Fibroblast of skin of right biceps (primary cell): ENCODE results near the gene DMAC2.
"Not testable (repeated sequence)": the region's sequence is repeated elsewhere in the genome, so short reads cannot be mapped to it uniquely, and the experiment has no call there.

Experiments
- DNase-seq: peaks from one replicate; pipeline ENCODE4 v3.0.0-alpha.2; 2013

The DMAC2 gene

GRCh38 chr19:41397086-41398049 lies 42.3 kb downstream of the DMAC2 start, which contains the start of the genes BCKDHA and EXOSC5:
TSS of gene BCKDHA (plus strand) at chr19:41397818. CDS start at chr19:41397828, 10 bp downstream.
TSS of gene EXOSC5 (minus strand) at chr19:41397359. CDS start at chr19:41397328, 31 bp downstream.
- DNase-seq: peak; percentile 100

- no peak for DNase-seq
These were observed 44.4 kb downstream of the DMAC2 start for GRCh38 chr19:41395355-41395754.

- no peak for DNase-seq
These were observed 46.9 kb downstream of the DMAC2 start for GRCh38 chr19:41392775-41393174.

- DNase-seq: no peak
These were observed 48.1 kb downstream of the DMAC2 start for GRCh38 chr19:41391618-41392017.

- no peak for DNase-seq
These were observed 53.3 kb downstream of the DMAC2 start for GRCh38 chr19:41386442-41386841.

- DNase-seq: no peak
These were observed 55.4 kb downstream of the DMAC2 start for GRCh38 chr19:41384351-41384750.

GRCh38 chr19:41381536-41381935 lies 58.2 kb downstream of the DMAC2 start:
- DNase-seq: not testable (repeated sequence)
